HG03571 (cell line): ENCODE measurements around the gene LOXL4.
"Not testable (repeated sequence)": the region's sequence is repeated elsewhere in the genome, so short reads cannot be mapped to it uniquely, and the experiment has no call there.

Experiments
- ATAC-seq: cut with Tn5 transposase; IDR thresholded peaks from one replicate; pipeline ENCODE4 v1.9.1; 2021; ENCODE audit not compliant: unreplicated experiment

LOXL4 gene

DNA sequence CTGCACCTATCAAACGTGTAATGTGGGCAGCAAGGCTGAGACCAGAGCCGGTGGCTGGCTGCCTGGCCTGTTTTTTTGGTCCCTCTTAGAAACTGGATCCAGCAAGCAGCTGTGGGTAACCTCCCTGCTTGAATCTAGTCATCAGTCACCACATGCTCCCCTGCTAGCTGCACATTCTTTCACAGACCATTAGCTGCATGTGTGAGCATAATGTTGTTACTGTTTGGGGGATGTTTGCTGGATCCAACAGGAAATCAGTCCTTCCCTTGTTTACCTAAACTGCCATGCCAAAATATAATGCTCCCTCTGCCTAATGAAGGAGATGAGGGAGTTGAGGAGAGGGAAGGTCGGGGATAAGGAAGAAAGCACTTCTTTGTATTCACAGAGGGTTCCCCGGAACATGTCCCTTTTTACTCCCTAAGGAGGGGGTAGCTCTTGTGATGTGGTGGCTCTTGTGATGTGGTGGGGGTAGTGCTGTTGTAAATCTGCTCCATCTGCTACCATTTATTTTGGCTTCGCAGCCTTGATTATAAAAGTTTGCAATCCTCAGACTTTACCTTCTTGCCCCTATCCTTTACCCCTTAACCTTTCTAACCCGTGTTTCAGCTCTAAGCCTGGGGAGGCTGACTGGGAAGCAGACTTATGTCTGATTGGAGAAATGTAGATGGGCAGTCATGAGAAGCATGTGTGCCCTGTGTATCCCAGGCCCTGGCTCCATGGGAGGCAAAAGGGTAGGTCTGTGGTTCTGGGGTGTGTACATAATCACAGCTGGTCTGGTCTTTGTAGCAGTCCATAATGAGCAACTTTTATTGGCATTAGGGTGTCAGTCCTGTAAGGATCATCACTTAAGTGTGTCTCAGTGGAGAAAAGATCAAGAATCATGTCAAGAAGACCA lies 20.8 kb downstream of the LOXL4 start:
- no peak for ATAC-seq

DNA sequence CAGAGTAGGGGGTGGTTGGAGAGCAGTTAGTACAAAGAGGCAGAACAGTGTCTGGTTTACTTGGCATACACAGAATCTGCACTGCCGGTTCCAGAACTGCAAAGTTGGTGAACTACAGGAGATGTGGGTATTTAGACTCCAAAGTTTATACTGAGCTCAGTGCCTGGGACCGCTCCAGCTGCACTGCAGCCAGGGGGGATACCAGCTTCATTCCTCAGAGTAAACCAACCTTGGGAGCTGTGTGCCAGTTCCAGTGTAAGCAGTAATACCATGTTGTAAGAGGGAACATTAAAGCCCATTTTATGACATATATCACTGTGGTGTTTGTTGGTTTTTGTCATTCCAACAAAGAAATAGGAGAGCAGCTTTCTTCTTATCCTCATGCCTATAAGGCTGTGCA lies 23.4 kb downstream of the LOXL4 start:
- ATAC-seq = no peak

- no peak for ATAC-seq
Measured at GRCh38 chr10:98244141-98244540, 23.9 kb downstream of the LOXL4 start.

- ATAC-seq = no peak
Measured at GRCh38 chr10:98242823-98243222, 25.2 kb downstream of the LOXL4 start.

DNA sequence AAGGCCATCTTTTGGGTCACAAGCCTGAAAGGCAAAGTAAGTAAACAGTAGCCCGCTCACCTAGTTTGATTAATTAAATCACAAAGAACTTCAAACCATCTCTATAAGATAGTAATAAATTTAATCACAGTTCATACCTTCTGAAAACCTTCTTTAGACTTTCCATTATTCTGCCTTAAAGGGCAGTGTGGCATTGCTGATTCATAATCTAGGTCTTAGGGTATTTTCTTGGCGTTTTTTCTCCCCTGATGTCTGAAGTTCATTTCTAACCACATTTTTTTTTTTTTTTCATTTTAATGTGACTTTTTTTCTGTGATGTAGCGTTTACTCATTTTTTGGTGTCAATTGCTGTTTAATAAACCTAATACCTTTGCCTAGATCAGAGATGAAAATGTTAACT lies 27.5 kb downstream of the LOXL4 start:
- ATAC-seq = no peak

DNA sequence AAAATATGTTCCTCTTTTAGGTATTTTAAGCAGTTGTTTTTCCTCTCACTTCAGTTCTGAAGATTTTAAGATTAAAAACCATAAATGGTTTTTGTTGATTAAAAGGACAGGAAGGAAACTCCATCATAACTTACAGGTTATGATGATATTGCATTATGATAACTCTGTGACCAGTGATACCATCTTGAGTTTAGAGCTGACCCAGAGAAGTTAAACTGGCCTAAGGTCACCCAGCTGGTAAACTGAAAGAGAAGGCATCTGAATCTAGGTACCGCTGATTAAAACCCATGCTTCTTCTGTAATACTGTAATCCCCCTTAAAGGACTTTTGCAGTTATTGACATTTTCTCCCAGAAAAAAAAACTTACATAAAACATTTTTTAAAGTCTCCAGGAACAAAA lies 29.6 kb downstream of the LOXL4 start:
- no peak for ATAC-seq

- no peak for ATAC-seq
Measured at GRCh38 chr10:98236862-98237261, 31.1 kb downstream of the LOXL4 start.

DNA sequence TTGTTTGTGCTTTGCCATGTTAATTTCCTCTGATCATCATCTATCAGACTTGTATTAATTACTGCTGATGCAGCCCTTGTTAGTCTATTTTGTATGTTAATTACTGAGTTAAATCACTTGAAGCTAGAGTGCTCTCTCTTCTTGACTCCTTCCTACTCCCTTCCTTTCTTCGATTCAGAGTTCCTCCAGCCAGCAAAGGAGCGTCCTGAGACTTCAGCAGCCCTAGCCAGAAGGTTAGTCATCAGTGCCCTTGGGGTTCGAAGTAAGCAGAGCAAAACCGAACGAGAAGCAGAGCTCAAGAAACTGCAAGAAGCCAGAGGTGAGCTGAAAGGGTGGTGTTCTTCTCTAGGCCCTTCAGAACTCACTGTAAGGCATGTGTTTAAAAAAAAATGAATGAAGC lies 32.1 kb downstream of the LOXL4 start:
- no peak for ATAC-seq

GRCh38 chr10:98231417-98231816 lies 36.6 kb downstream of the LOXL4 start:
- no peak for ATAC-seq

GRCh38 chr10:98228266-98228665 lies 39.7 kb downstream of the LOXL4 start:
- ATAC-seq = not testable (repeated sequence)

GRCh38 chr10:98227713-98228112 lies 40.3 kb downstream of the LOXL4 start:
- not testable (repeated sequence) for ATAC-seq

- no peak for ATAC-seq
Measured at GRCh38 chr10:98226508-98227144, 41.4 kb downstream of the LOXL4 start.

GRCh38 chr10:98224996-98225395 lies 43.0 kb downstream of the LOXL4 start:
- ATAC-seq = no peak

- no peak for ATAC-seq
Measured at GRCh38 chr10:98224509-98224908, 43.5 kb downstream of the LOXL4 start.

DNA sequence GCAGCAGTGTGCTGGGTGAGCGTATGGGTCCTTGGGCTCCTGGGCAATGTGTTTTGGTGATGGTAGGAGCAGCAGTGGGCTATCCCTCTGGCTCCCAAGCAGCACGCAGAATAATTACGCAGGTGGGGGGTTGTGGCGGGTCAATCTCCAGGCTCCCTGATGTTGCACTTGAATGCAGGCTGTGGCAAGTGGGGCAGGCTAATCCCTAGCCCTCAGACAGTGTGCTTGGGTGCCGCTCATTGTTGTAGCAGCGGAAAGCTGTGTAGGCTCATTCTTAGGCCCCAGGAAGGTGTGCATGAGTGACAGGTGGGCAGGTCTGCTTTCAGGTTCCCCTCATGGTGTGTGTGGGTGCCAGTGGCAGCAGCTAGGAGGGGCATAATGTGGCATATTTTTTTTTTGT lies 44.1 kb downstream of the LOXL4 start:
- ATAC-seq = no peak

DNA sequence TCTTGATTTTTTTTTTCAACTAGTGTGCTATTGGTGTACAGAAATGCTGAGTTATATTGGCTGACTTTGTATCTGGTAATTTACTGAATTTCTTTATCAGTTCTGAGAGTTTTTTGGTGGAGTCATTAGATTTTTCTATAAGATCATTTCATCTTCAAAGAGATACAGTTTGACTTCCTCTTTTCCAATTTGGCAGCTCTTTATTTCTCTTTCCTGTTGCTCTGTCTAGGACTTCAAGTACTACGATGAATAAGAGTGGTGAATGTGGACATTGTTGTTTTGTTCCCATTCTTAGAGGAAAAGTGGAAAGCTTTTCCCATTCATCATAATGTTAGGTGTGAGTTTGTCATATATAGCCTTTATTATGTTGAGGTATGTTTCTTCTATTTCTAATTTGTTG lies 50.2 kb downstream of the LOXL4 start:
- no peak for ATAC-seq

DNA sequence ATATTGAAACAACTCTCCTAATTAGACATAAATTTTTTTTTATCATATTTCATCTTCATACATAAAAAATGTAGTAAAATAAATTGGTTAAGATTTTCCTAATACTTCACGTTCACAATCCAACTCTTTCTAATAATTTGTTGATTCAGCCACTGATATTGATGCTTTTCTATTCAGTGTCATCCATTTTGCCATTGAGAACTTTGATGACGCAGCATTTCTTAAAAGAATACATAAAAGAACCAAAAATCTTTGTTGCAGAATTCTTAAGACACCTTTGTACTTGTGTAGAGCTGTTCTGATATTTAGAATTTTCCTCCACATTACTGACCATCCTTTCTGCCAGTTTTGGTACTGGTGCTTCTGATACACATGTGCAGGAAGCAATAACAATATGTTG lies 52.6 kb downstream of the LOXL4 start:
- no peak for ATAC-seq

- ATAC-seq = no peak
Measured at GRCh38 chr10:98213740-98214139, 54.3 kb downstream of the LOXL4 start.

DNA sequence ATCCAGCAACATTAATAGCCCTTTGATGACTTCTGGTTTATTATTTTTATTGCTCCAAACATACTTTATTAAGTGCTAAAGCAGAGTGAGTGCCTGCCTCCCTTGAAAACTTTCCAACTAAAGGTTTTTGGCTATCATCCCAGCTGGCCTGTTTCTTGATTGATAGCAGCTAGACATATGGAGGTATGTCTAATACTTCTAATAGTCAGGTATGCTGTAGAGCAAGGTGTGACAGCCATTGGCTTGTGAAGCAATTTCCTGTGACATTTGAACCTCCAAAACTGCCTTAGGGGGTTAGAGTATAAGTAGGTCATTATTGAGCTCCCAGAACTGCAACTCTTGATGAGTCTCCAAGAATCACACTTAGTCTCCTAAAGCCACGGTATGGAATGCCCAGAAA lies 55.8 kb downstream of the LOXL4 start:
- ATAC-seq = no peak

DNA sequence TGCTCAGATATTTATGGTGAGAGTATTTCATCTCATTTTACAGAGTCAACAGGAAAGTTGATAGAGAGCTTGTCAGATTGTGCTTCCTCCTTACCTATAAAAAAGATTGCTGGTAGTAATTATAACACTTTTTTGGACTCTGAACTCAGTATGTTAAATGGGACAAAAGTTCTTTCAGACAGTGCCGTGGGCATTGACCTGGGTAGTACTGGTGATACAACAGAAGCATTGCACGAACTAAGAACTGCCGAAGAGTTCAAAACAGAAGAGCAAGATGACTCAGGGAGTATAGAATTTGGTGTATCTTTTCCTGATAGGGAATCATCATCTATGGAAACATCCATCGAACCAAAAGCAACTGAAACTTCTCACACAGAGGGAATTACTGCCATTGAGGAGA lies 58.6 kb downstream of the LOXL4 start:
- no peak for ATAC-seq

GRCh38 chr10:98208925-98209324 lies 59.1 kb downstream of the LOXL4 start:
- no peak for ATAC-seq

DNA sequence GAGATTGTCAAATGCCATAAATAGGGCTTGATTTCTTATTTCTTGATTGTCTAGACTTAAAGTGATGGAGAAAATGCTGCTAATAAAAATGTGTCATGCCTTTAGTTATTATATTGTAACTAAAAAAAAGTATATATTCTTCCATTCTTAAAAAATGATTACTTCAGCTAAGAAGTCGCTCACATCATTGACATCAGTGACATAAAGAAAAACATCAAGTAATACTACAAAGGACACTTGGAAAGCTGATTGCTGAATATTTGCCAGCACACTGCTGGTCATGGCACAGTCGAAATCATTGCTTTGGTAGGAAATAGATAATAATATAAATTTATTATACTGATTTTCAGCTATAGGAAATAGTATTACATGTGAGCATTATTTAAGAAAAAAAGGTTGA lies 62.6 kb downstream of the LOXL4 start:
- ATAC-seq = no peak

DNA sequence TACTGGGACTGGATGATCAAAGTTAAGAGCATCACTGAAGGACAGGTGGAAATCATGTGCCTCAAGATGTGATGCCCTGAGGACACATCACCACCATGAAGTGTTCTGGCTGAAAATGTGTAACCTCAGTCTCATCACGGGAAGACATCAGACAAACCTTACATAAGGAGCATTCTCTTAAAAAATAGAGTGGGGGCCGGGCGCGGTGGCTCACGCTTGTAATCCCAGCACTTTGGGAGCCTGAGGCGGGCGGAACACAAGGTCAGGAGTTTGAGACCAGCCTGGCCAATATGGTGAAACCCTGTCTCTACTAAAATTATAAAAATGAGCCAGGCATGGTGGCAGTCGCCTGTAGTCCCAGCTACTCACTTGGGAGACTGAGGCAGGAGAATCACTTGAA lies 65.6 kb downstream of the LOXL4 start:
- no peak for ATAC-seq
